Measurements from ENCODE around the gene RNGTT.
A peak's percentile ranks its signal among the peaks of the same experiment; 100 is the strongest.
"Not testable (repeated sequence)": the region's sequence is repeated elsewhere in the genome, so short reads cannot be mapped to it uniquely, and the experiment has no call there.

The RNGTT gene

GRCh38 chr6:88985901-88986300 is 22.5 kb upstream of the RNGTT start:
- no peak overlapping the region for H3K27ac ChIP-seq
- ChIA-PET POLR2A (ENCODE audit: low non-redundant PET) (no interaction called here), CTCF (interaction anchor here (1.2 kb wide), 1 partner anchor 461 kb away, joined by 3 read pairs; no protein-coding TSS in a partner anchor)
- no peak for TF ChIP-seq CTCF (conservative IDR thresholded peaks at IDR 0.05; ENCODE audit: low read depth)
- no peak for DNase-seq (ENCODE audit: low spot score)

- TF ChIP-seq CTCF (conservative IDR thresholded peaks at IDR 0.05; ENCODE audit: low read depth) = no peak
- POLR2A ChIA-PET (ENCODE audit: low non-redundant PET) = no interaction called here
- DNase-seq (ENCODE audit: low spot score) = no peak
- no peak overlapping the region for H3K27ac ChIP-seq
- CTCF ChIA-PET = interaction anchor here (0.9 to 2.6 kb wide), 2 partner anchors 88 to 96 kb away, joined by 3 to 16 read pairs; partner anchors contain the start of gene PNRC1
Observed at GRCh38 chr6:88984606-88985005, 21.2 kb upstream of the RNGTT start.

GRCh38 chr6:88984152-88984551 is 20.7 kb upstream of the RNGTT start:
- ChIA-PET POLR2A (ENCODE audit: low non-redundant PET) (no interaction called here), CTCF (interaction anchor here (0.8 to 2.6 kb wide), 6 partner anchors 89 to 161 kb away, joined by 3 to 16 read pairs (median 7); partner anchors contain the start of gene PNRC1)
- TF ChIP-seq CTCF (conservative IDR thresholded peaks at IDR 0.05; ENCODE audit: low read depth) = no peak
- no peak for DNase-seq (ENCODE audit: low spot score)
- H3K27ac ChIP-seq = no peak overlapping the region

GRCh38 chr6:88983532-88983931 is 20.1 kb upstream of the RNGTT start:
- ChIA-PET CTCF (interaction anchor here (0.6 to 2.6 kb wide), 18 partner anchors 11 to 626 kb away, joined by 3 to 16 read pairs (median 6); partner anchors contain the start of gene PNRC1), POLR2A (ENCODE audit: low non-redundant PET) (no interaction called here)
- H3K27ac ChIP-seq = no peak overlapping the region
- peak; percentile 9 for DNase-seq (ENCODE audit: low spot score)
- peak; percentile 42 for TF ChIP-seq CTCF (conservative IDR thresholded peaks at IDR 0.05; ENCODE audit: low read depth)

- CTCF ChIA-PET = interaction anchor here (0.6 to 2.6 kb wide), 21 partner anchors 11 to 626 kb away, joined by 3 to 16 read pairs (median 5); partner anchors contain the start of gene PNRC1
- POLR2A ChIA-PET (ENCODE audit: low non-redundant PET); DNase-seq (ENCODE audit: low spot score); H3K27ac ChIP-seq: not testable (repeated sequence)
Observed at GRCh38 chr6:88983129-88983528, 19.7 kb upstream of the RNGTT start.

- peak; percentile 69 for DNase-seq (ENCODE audit: low spot score)
- ChIA-PET POLR2A (ENCODE audit: low non-redundant PET) (no interaction called here), CTCF (interaction anchor here (0.6 to 2.6 kb wide), 21 partner anchors 11 to 627 kb away, joined by 3 to 16 read pairs (median 4); partner anchors contain the start of gene PNRC1)
- peak; percentile 74 for TF ChIP-seq CTCF (conservative IDR thresholded peaks at IDR 0.05; ENCODE audit: low read depth)
- no peak overlapping the region for H3K27ac ChIP-seq
Observed at GRCh38 chr6:88982720-88983119, 19.3 kb upstream of the RNGTT start.

GRCh38 chr6:88975369-88975768 is 12.0 kb upstream of the RNGTT start:
- ChIA-PET CTCF (interaction anchor here (0.6 to 0.7 kb wide), 2 partner anchors 12 to 267 kb away, joined by 3 read pairs; partner anchors contain the start of gene RNGTT), POLR2A (ENCODE audit: low non-redundant PET) (no interaction called here)
- TF ChIP-seq CTCF (conservative IDR thresholded peaks at IDR 0.05; ENCODE audit: low read depth) = no peak
- no peak for DNase-seq (ENCODE audit: low spot score)
- no peak overlapping the region for H3K27ac ChIP-seq
